Left ventricle myocardium inferior (tissue), 1 donor: Measurements from ENCODE around the gene TPD52L1. TPM values are rescaled to one million over a fixed set of nuclear protein-coding genes. Genes with fewer than 3 reads are reported as not detected.

Source experiments
- DNase-seq: peaks from one replicate; pipeline ENCODE4 v3.0.0-alpha.2; 2020
- H3K27ac ChIP-seq: fragments of 200-600 bp; replicated peaks from 2 replicates; pipeline ENCODE4 v1.8.0; 2021
- H3K27me3 ChIP-seq: fragments of 200-600 bp; 2 replicates; pipeline ENCODE4 v1.8.0; 2021; ENCODE audit warnings: low read depth
- H3K36me3 ChIP-seq: fragments of 200-600 bp; 2 replicates; pipeline ENCODE4 v1.8.0; 2021
- H3K4me1 ChIP-seq: fragments of 200-600 bp; 2 replicates; pipeline ENCODE4 v1.8.0; 2021
- H3K4me3 ChIP-seq: fragments of 200-600 bp; 2 replicates; pipeline ENCODE4 v1.8.0; 2021; ENCODE audit warnings: mild to moderate bottlenecking, moderate library complexity
- H3K9me3 ChIP-seq: fragments of 200-600 bp; replicated peaks from 2 replicates; pipeline ENCODE4 v1.8.0; 2021
- intact Hi-C: fragments of 100-400 bp; cut with micrococcal nuclease; formaldehyde crosslinking; loops from one replicate; pipeline ENCODE4 v1.11.0; 2022
- total RNA-seq: library from RNA; stranded (reverse); fragmentation: NEBNext Ultra II Directional; extraction: Animal tissue kit (Norgen Biotek cat#: 25700); gene quantifications from one replicate; pipeline ENCODE4 v1.2.1, GENCODE V29; 2021
- TF ChIP-seq, protein P1 (sequence below): fragments of 200-600 bp; IDR thresholded peaks from 2 replicates; pipeline ENCODE4 v1.8.0; 2021; ENCODE audit warnings: antibody characterized with exemption, mild to moderate bottlenecking, borderline replicate concordance
- donor health status: DM: no; HTN: yes; CAD: no; lungs with severe emphysema.

Gene TPD52L1
- total RNA-seq, 1 donor from 2014 or later = 64.0 TPM

- intact Hi-C loops = no loop called here
- H3K4me1 ChIP-seq = no peaks in the 10 kb centered on the region
- H3K36me3 ChIP-seq = no peaks in the 10 kb centered on the region
- no peak overlapping the region for H3K4me3 ChIP-seq
- H3K27me3 ChIP-seq = no peaks in the 10 kb centered on the region
- no peak for DNase-seq
- TF ChIP-seq, protein P1, sequence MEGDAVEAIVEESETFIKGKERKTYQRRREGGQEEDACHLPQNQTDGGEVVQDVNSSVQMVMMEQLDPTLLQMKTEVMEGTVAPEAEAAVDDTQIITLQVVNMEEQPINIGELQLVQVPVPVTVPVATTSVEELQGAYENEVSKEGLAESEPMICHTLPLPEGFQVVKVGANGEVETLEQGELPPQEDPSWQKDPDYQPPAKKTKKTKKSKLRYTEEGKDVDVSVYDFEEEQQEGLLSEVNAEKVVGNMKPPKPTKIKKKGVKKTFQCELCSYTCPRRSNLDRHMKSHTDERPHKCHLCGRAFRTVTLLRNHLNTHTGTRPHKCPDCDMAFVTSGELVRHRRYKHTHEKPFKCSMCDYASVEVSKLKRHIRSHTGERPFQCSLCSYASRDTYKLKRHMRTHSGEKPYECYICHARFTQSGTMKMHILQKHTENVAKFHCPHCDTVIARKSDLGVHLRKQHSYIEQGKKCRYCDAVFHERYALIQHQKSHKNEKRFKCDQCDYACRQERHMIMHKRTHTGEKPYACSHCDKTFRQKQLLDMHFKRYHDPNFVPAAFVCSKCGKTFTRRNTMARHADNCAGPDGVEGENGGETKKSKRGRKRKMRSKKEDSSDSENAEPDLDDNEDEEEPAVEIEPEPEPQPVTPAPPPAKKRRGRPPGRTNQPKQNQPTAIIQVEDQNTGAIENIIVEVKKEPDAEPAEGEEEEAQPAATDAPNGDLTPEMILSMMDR = no peak
- no peaks in the 10 kb centered on the region for H3K9me3 ChIP-seq
- no peak overlapping the region for H3K27ac ChIP-seq
Observed at GRCh38 chr6:125252891-125253290, 99.3 kb downstream of the TPD52L1 start.

DNA sequence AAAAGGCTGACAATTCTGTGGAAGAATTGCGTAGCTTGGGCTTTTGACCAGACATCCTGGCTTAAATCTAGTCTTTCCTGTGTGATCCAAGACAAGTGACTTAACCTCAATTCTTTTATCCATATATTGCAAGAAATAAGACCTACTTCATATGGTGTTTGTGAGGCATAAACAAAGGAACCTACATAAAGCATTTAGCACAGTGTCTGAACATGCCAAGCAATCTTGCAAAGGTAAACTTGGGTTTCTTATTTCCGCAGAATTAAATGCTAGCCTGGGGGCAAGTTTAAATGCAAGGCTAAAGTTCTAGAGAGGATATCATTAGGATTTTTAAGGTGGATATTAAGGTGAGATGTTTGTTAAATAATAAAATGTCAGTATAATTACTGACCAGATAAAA is 100.3 kb downstream of the TPD52L1 start:
- no peak for DNase-seq
- TF ChIP-seq, protein P1 = no peak
- Histone ChIP-seq H3K36me3 (no peaks in the 10 kb centered on the region), H3K27ac (no peak overlapping the region), H3K4me3 (no peak overlapping the region), H3K9me3 (no peaks in the 10 kb centered on the region), H3K27me3 (no peaks in the 10 kb centered on the region), H3K4me1 (no peaks in the 10 kb centered on the region)
- intact Hi-C loops = no loop called here

GRCh38 chr6:125254321-125254720 is 100.7 kb downstream of the TPD52L1 start:
- DNase-seq = no peak
- no peak overlapping the region for H3K27ac ChIP-seq
- no peaks in the 10 kb centered on the region for H3K4me1 ChIP-seq
- H3K9me3 ChIP-seq = no peaks in the 10 kb centered on the region
- no peaks in the 10 kb centered on the region for H3K36me3 ChIP-seq
- H3K4me3 ChIP-seq = no peak overlapping the region
- TF ChIP-seq, protein P1 = no peak
- no peaks in the 10 kb centered on the region for H3K27me3 ChIP-seq
- intact Hi-C loops = no loop called here

GRCh38 chr6:125255201-125255600 is 101.6 kb downstream of the TPD52L1 start:
- H3K4me1 ChIP-seq = no peaks in the 10 kb centered on the region
- H3K36me3 ChIP-seq = no peaks in the 10 kb centered on the region
- H3K9me3 ChIP-seq = no peaks in the 10 kb centered on the region
- no peak overlapping the region for H3K27ac ChIP-seq
- intact Hi-C loops = no loop called here
- H3K4me3 ChIP-seq = no peak overlapping the region
- H3K27me3 ChIP-seq = no peaks in the 10 kb centered on the region
- TF ChIP-seq, protein P1 = no peak
- no peak for DNase-seq

GRCh38 chr6:125257351-125257750 is 103.8 kb downstream of the TPD52L1 start:
- Histone ChIP-seq H3K9me3 (no peaks in the 10 kb centered on the region), H3K4me3 (no peak overlapping the region), H3K36me3 (no peaks in the 10 kb centered on the region), H3K4me1 (no peaks in the 10 kb centered on the region), H3K27me3 (no peaks in the 10 kb centered on the region), H3K27ac (no peak overlapping the region)
- intact Hi-C loops = no loop called here
- TF ChIP-seq, protein P1 = no peak
- no peak for DNase-seq
